ENCODE measurements around the gene SERPINA6. TPM values are rescaled to one million over a fixed set of nuclear protein-coding genes. Genes with fewer than 3 reads are reported as not detected.

SERPINA6 gene
- total RNA-seq, 1 donor from 2014 or later: 1.1 TPM

DNA sequence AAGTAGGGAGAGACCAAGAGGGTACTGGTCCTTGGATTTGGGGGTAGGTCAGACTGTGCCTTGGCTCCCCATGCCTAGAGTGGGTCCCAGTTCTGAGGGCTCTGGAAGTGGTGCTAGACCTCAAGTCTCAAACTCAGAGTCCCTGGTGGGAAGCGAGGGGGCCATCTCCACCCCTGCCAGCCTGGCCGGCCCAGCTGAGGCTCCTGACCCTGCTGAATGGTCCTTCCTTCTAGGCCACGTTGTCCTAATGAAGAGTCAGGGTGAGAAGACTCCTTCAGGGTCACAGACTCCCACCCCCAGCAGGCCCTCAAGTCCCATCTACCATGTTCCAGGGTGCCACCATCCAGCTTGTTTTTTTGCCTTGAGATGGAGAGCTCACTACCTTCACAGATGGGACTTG lies 12.9 kb downstream of the SERPINA6 start:
- DNase-seq (no peak), ATAC-seq (no peak)
- intact Hi-C loops (cut with DNase I): no loop called here
- Histone ChIP-seq H3K36me3 (no peaks in the 10 kb centered on the region), H3K9me3 (peaks cover 9% of the 10 kb centered on the region), H3K4me3 (no peak overlapping the region), H3K27ac (no peak overlapping the region), H3K27me3 (ENCODE audit: low read depth) (no peaks in the 10 kb centered on the region), H3K4me1 (no peaks in the 10 kb centered on the region)
- TF ChIP-seq, protein P1, sequence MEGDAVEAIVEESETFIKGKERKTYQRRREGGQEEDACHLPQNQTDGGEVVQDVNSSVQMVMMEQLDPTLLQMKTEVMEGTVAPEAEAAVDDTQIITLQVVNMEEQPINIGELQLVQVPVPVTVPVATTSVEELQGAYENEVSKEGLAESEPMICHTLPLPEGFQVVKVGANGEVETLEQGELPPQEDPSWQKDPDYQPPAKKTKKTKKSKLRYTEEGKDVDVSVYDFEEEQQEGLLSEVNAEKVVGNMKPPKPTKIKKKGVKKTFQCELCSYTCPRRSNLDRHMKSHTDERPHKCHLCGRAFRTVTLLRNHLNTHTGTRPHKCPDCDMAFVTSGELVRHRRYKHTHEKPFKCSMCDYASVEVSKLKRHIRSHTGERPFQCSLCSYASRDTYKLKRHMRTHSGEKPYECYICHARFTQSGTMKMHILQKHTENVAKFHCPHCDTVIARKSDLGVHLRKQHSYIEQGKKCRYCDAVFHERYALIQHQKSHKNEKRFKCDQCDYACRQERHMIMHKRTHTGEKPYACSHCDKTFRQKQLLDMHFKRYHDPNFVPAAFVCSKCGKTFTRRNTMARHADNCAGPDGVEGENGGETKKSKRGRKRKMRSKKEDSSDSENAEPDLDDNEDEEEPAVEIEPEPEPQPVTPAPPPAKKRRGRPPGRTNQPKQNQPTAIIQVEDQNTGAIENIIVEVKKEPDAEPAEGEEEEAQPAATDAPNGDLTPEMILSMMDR (IDR thresholded peaks at IDR 0.05): no peak

- Histone ChIP-seq H3K4me1 (no peaks in the 10 kb centered on the region), H3K27ac (no peak overlapping the region), H3K27me3 (ENCODE audit: low read depth) (no peaks in the 10 kb centered on the region), H3K4me3 (no peak overlapping the region), H3K36me3 (no peaks in the 10 kb centered on the region), H3K9me3 (peaks cover 9% of the 10 kb centered on the region)
- no peak for ATAC-seq
- TF ChIP-seq, protein P1 (IDR thresholded peaks at IDR 0.05): no peak
- no peak for DNase-seq
- intact Hi-C loops (cut with DNase I): no loop called here
These were observed 13.4 kb downstream of the SERPINA6 start for GRCh38 chr14:94309721-94310120.

- TF ChIP-seq, protein P1 (IDR thresholded peaks at IDR 0.05): no peak
- DNase-seq (no peak), ATAC-seq (no peak)
- intact Hi-C loops (cut with DNase I): no loop called here
- no peaks in the 10 kb centered on the region for H3K36me3 ChIP-seq
- no peak overlapping the region for H3K4me3 ChIP-seq
- no peaks in the 10 kb centered on the region for H3K4me1 ChIP-seq
- peaks cover 9% of the 10 kb centered on the region for H3K9me3 ChIP-seq
- H3K27me3 ChIP-seq (ENCODE audit: low read depth): no peaks in the 10 kb centered on the region
- no peak overlapping the region for H3K27ac ChIP-seq
These were observed 15.6 kb downstream of the SERPINA6 start for GRCh38 chr14:94307410-94307992.

DNA sequence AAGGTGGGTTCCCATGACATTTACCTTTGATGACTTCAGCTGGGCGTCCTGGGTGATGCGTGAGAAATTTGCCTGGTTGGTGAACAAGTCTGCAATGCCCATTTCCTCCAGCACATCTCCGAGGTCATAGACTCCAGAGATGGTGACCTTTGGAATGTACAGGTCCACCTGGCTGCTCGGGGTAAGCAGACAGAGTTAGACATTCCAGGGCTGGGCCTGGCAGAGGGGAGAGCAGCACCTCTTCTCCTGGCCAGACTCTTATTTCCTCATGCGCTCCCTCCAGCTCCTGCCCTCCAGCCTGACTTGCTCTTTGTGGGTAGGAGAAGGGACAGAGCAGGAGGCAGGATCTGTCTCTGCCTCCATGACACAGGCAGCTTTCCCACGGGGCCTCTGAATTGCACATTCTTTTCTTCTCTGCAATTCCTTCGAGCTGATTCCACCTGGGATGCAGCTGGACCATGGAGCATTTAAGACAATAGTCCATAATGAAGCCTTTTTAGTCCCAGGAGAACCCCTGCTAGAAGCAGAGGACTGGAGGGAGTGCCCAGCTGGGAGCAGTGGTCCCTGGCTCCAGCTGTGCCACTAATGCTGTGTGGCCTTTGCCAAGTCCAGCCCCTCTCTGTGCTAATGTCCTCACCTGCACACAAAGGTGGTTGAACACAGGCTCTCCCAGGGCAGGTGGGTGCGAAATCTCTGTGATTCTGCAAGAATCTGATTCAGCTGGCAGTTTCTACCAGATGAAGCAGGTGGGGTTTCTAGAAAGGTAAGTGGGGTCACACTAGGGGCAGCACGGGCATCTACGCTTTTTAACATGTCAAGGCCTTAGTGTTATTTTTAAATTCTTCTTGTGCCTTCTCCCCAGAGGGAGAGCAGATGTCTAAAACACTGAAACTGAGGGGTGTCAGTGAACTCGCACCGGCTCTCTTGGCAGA lies 16.8 kb downstream of the SERPINA6 start:
- DNase-seq (no peak), ATAC-seq (no peak)
- H3K36me3 ChIP-seq: no peaks in the 10 kb centered on the region
- no peaks in the 10 kb centered on the region for H3K27me3 ChIP-seq (ENCODE audit: low read depth)
- TF ChIP-seq, protein P1 (IDR thresholded peaks at IDR 0.05): no peak
- peaks cover 9% of the 10 kb centered on the region for H3K9me3 ChIP-seq
- no peaks in the 10 kb centered on the region for H3K4me1 ChIP-seq
- H3K27ac ChIP-seq: no peak overlapping the region
- H3K4me3 ChIP-seq: no peak overlapping the region
- intact Hi-C loops (cut with DNase I): no loop called here

DNA sequence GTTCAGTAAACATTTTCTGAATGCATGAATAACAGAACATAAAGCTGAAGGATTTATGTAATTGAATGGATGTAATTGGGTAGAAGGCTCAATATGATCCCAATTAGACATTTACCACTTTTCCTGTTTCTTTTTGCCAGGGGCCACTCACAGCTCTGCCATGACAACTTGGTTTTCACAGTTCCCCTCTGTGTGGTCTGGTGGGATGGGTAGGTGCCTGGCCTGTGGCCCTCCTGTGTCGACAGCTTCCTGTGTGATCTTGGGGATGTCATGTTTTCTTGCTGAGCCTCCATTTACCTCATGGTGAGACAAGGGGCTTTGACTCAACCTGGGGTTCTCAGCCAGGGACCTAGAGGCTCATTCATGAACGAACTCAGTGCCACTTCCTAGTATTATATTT lies 17.5 kb downstream of the SERPINA6 start:
- no peak overlapping the region for H3K27ac ChIP-seq
- H3K9me3 ChIP-seq: peaks cover 9% of the 10 kb centered on the region
- DNase-seq: no peak
- no peaks in the 10 kb centered on the region for H3K36me3 ChIP-seq
- H3K4me1 ChIP-seq: no peaks in the 10 kb centered on the region
- intact Hi-C loops (cut with DNase I): no loop called here
- H3K4me3 ChIP-seq: no peak overlapping the region
- no peak for ATAC-seq
- TF ChIP-seq, protein P1 (IDR thresholded peaks at IDR 0.05): no peak
- H3K27me3 ChIP-seq (ENCODE audit: low read depth): no peaks in the 10 kb centered on the region
